HEK293 (cell line): ENCODE results near the gene TRAF4.

ENCODE experiments used
- ELK4 ChIP-seq: IDR thresholded peaks from 2 replicates; pipeline ENCODE4 v1.6.1; 2011; ENCODE audit warnings: mild to moderate bottlenecking, low read depth, low read length, borderline replicate concordance
- HIC1 ChIP-seq: fragments of 450-650 bp; formaldehyde crosslinking; IDR thresholded peaks from 2 replicates; pipeline ENCODE4 v1.5.1; 2016; ENCODE audit warnings: missing biosample characterization, missing genetic modification characterization
- IKZF3 ChIP-seq: fragments of 450-650 bp; IDR thresholded peaks from 2 replicates; pipeline ENCODE4 v1.5.0; 2018; ENCODE audit warnings: missing biosample characterization, mild to moderate bottlenecking, missing genetic modification characterization, moderate library complexity
- KLF17 ChIP-seq: fragments of 450-650 bp; formaldehyde crosslinking; IDR thresholded peaks from 2 replicates; pipeline ENCODE4 v1.5.1; 2016; ENCODE audit warnings: missing biosample characterization, missing genetic modification characterization
- KLF9 ChIP-seq: fragments of 450-650 bp; formaldehyde crosslinking; IDR thresholded peaks from 2 replicates; pipeline ENCODE4 v1.5.1; 2016; ENCODE audit warnings: missing biosample characterization, missing genetic modification characterization, low read depth
- WT1 ChIP-seq: fragments of 450-650 bp; formaldehyde crosslinking; IDR thresholded peaks from 2 replicates; pipeline ENCODE4 v1.5.1; 2016; ENCODE audit warnings: missing biosample characterization, missing genetic modification characterization
- ZBTB20 ChIP-seq: fragments of 450-650 bp; formaldehyde crosslinking; IDR thresholded peaks from 2 replicates; pipeline ENCODE4 v1.5.1; 2016; ENCODE audit warnings: missing biosample characterization, missing genetic modification characterization
- ZFHX2 ChIP-seq: fragments of 450-650 bp; formaldehyde crosslinking; conservative IDR thresholded peaks from 2 replicates; pipeline ENCODE4 v1.5.1; 2016; ENCODE audit warnings: missing biosample characterization, missing genetic modification characterization
- ZFP69B ChIP-seq: fragments of 450-650 bp; formaldehyde crosslinking; IDR thresholded peaks from 2 replicates; pipeline ENCODE4 v1.5.1; 2016; ENCODE audit warnings: missing biosample characterization, missing genetic modification characterization
- ZIC2 ChIP-seq: fragments of 450-650 bp; formaldehyde crosslinking; IDR thresholded peaks from 2 replicates; pipeline ENCODE4 v1.5.1; 2016; ENCODE audit warnings: missing biosample characterization, missing genetic modification characterization
- ZNF16 ChIP-seq: fragments of 450-650 bp; formaldehyde crosslinking; IDR thresholded peaks from 2 replicates; pipeline ENCODE4 v1.5.1; 2016; ENCODE audit warnings: low read depth, missing biosample characterization, missing genetic modification characterization
- ZNF24 ChIP-seq: fragments of 450-650 bp; formaldehyde crosslinking; IDR thresholded peaks from 2 replicates; pipeline ENCODE4 v1.5.1; 2016; ENCODE audit warnings: missing biosample characterization, missing genetic modification characterization
- ZNF280D ChIP-seq: fragments of 450-650 bp; formaldehyde crosslinking; IDR thresholded peaks from 2 replicates; pipeline ENCODE4 v1.5.1; 2016; ENCODE audit warnings: missing biosample characterization, missing genetic modification characterization
- ZNF335 ChIP-seq: fragments of 450-650 bp; formaldehyde crosslinking; conservative IDR thresholded peaks from 2 replicates; pipeline ENCODE4 v1.5.1; 2016; ENCODE audit warnings: missing biosample characterization, missing genetic modification characterization
- ZNF423 ChIP-seq: fragments of 450-650 bp; formaldehyde crosslinking; IDR thresholded peaks from 2 replicates; pipeline ENCODE4 v1.5.1; 2016; ENCODE audit warnings: missing biosample characterization, missing genetic modification characterization
- ZNF561 ChIP-seq: fragments of 450-650 bp; IDR thresholded peaks from 2 replicates; pipeline ENCODE4 v1.5.1; 2018; ENCODE audit warnings: missing biosample characterization, missing genetic modification characterization, borderline replicate concordance
- ZNF596 ChIP-seq: fragments of 450-650 bp; IDR thresholded peaks from 2 replicates; pipeline ENCODE4 v1.5.0; 2018; ENCODE audit warnings: missing biosample characterization, mild to moderate bottlenecking, missing genetic modification characterization, moderate library complexity
- ZNF692 ChIP-seq: fragments of 450-650 bp; formaldehyde crosslinking; IDR thresholded peaks from 2 replicates; pipeline ENCODE4 v1.5.1; 2016; ENCODE audit warnings: missing biosample characterization, missing genetic modification characterization
- ZNF777 ChIP-seq: fragments of 450-650 bp; formaldehyde crosslinking; IDR thresholded peaks from 2 replicates; pipeline ENCODE4 v1.5.1; 2017; ENCODE audit warnings: missing biosample characterization, missing genetic modification characterization, borderline replicate concordance
- ZSCAN23 ChIP-seq: fragments of 450-650 bp; formaldehyde crosslinking; IDR thresholded peaks from 2 replicates; pipeline ENCODE4 v1.5.1; 2016; ENCODE audit warnings: missing biosample characterization, missing genetic modification characterization
- ZSCAN30 ChIP-seq: fragments of 450-650 bp; IDR thresholded peaks from 2 replicates; pipeline ENCODE4 v1.5.1; 2018; ENCODE audit warnings: missing biosample characterization, mild to moderate bottlenecking, missing genetic modification characterization, moderate library complexity
- TF ChIP-seq, protein P1 (sequence below): fragments of 450-650 bp; formaldehyde crosslinking; IDR thresholded peaks from 2 replicates; pipeline ENCODE4 v1.5.1; 2017; ENCODE audit warnings: missing biosample characterization, missing genetic modification characterization
- TF ChIP-seq, protein P2 (sequence below): fragments of 450-650 bp; formaldehyde crosslinking; conservative IDR thresholded peaks from 2 replicates; pipeline ENCODE4 v1.5.1; 2016; ENCODE audit warnings: low read depth, missing biosample characterization, missing genetic modification characterization

The TRAF4 gene

GRCh38 chr17:28743243-28744103 lies at the start of gene TRAF4 (continued):
- peak; percentile 63 for TF ChIP-seq KLF17
- peak; percentile 74; the same call in 1 of the 2 replicates for TF ChIP-seq ELK4
- TF ChIP-seq ZFHX2 (tag by site-specific recombination), result peak; percentile 87
- TF ChIP-seq HIC1 (tag by site-specific recombination), result peak; percentile 18; the same call in 1 of the 2 replicates
- TF ChIP-seq ZNF335 (tag by site-specific recombination), result peak; percentile 78
- TF ChIP-seq, protein P1, sequence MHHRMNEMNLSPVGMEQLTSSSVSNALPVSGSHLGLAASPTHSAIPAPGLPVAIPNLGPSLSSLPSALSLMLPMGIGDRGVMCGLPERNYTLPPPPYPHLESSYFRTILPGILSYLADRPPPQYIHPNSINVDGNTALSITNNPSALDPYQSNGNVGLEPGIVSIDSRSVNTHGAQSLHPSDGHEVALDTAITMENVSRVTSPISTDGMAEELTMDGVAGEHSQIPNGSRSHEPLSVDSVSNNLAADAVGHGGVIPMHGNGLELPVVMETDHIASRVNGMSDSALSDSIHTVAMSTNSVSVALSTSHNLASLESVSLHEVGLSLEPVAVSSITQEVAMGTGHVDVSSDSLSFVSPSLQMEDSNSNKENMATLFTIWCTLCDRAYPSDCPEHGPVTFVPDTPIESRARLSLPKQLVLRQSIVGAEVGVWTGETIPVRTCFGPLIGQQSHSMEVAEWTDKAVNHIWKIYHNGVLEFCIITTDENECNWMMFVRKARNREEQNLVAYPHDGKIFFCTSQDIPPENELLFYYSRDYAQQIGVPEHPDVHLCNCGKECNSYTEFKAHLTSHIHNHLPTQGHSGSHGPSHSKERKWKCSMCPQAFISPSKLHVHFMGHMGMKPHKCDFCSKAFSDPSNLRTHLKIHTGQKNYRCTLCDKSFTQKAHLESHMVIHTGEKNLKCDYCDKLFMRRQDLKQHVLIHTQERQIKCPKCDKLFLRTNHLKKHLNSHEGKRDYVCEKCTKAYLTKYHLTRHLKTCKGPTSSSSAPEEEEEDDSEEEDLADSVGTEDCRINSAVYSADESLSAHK (tag by site-specific recombination), result peak; percentile 93
- TF ChIP-seq IKZF3 (tag by site-specific recombination), result peak; percentile 93
- peak; percentile 99 for TF ChIP-seq KLF9 (tag by site-specific recombination)
- TF ChIP-seq ZSCAN23, result no peak
- peak; percentile 91 for TF ChIP-seq ZBTB20 (tag by site-specific recombination)
- TF ChIP-seq ZNF596, result 0 out of 2 replicates have a peak, but pooled peaks have one; percentile 3
- TF ChIP-seq ZNF24, result 0 out of 2 replicates have a peak, but pooled peaks have one; percentile 51
- 0 out of 2 replicates have a peak, but pooled peaks have one; percentile 0 for TF ChIP-seq ZNF280D
- TF ChIP-seq ZFP69B (tag by site-specific recombination), result peak; percentile 89
- no peak for TF ChIP-seq ZNF777 (tag by site-specific recombination)
- TF ChIP-seq, protein P2, sequence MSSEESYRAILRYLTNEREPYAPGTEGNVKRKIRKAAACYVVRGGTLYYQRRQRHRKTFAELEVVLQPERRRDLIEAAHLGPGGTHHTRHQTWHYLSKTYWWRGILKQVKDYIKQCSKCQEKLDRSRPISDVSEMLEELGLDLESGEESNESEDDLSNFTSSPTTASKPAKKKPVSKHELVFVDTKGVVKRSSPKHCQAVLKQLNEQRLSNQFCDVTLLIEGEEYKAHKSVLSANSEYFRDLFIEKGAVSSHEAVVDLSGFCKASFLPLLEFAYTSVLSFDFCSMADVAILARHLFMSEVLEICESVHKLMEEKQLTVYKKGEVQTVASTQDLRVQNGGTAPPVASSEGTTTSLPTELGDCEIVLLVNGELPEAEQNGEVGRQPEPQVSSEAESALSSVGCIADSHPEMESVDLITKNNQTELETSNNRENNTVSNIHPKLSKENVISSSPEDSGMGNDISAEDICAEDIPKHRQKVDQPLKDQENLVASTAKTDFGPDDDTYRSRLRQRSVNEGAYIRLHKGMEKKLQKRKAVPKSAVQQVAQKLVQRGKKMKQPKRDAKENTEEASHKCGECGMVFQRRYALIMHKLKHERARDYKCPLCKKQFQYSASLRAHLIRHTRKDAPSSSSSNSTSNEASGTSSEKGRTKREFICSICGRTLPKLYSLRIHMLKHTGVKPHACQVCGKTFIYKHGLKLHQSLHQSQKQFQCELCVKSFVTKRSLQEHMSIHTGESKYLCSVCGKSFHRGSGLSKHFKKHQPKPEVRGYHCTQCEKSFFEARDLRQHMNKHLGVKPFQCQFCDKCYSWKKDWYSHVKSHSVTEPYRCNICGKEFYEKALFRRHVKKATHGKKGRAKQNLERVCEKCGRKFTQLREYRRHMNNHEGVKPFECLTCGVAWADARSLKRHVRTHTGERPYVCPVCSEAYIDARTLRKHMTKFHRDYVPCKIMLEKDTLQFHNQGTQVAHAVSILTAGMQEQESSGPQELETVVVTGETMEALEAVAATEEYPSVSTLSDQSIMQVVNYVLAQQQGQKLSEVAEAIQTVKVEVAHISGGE (tag by site-specific recombination), result peak; percentile 45; the same call in 1 of the 2 replicates
- peak; percentile 60 for TF ChIP-seq ZSCAN30 (tag by site-specific recombination)
- TF ChIP-seq ZNF692 (tag by site-specific recombination), result peak; percentile 91
- peak; percentile 86 for TF ChIP-seq WT1
- TF ChIP-seq ZNF561 (tag by site-specific recombination), result peak; percentile 96; the same call in 1 of the 2 replicates
- peak; percentile 89 for TF ChIP-seq ZIC2 (tag by site-specific recombination)
- TF ChIP-seq ZNF16 (tag by site-specific recombination), result no peak
- TF ChIP-seq ZNF423 (tag by site-specific recombination), result peak; percentile 68
